ENCODE results near the gene MCHR2. TPM values are rescaled to one million over a fixed set of nuclear protein-coding genes. Genes with fewer than 3 reads are reported as not detected.

MCHR2 gene, protein sequence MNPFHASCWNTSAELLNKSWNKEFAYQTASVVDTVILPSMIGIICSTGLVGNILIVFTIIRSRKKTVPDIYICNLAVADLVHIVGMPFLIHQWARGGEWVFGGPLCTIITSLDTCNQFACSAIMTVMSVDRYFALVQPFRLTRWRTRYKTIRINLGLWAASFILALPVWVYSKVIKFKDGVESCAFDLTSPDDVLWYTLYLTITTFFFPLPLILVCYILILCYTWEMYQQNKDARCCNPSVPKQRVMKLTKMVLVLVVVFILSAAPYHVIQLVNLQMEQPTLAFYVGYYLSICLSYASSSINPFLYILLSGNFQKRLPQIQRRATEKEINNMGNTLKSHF
- total RNA-seq (2021; ENCODE audit: unreplicated experiment) (not detected), Bru-seq, nascent RNA (percentile 15 among the genes with signal in this experiment), BruChase-seq, experiment 1, labeled RNA remaining after a 6-hour chase (percentile 19 among the genes with signal in this experiment), BruChase-seq, experiment 2, labeled RNA remaining after a 2-hour chase (percentile 17 among the genes with signal in this experiment)
- 0.03 TPM in 1 of 2 replicates, not detected in the other for polyA plus RNA-seq (2012)
- long read RNA-seq = 0 reads

DNA sequence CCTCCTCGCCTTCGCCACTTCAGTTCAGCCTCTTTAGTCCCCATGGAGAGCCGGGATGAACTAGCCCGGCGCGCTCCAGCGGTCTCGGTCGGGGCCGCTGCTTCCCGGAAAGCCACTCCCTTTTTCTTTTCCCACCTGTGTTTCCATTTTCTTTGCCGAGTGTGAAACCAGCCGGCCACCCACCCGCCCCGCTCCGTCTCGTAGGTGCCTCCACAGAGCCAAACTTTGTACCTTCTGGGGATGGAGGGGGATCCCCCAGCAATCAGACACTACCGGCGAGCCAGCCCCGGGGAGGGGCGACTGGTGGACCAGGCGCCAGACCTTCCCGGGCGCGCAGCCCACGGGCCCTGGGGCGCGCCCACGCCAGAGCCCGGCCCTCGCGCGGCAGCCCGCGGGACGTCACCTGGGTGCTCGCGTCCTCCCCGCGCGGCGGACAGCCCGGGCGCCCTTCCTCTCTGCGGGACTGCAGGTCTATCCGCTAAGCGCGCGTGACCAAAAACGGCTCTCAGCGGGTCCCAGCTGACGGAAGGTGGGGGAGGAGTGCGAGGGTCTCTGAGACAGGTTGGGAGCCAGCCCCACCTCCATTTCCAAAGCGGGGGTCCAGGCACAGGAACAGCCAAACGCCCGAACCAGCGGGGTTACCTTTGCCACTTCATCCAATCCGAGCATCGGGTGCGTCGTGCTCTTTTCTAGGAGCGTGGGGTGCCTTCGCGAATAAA, at the start of gene MCHR2:
Gene MCHR2, minus strand, starts transcription at position 691 of the 719 bp plus-strand sequence. CDS start 38,076 bp downstream, outside the sequence.
- intact Hi-C loops (cut with micrococcal nuclease) = no loop called here
- no peak within 1 kb of the TSS for H3K4me3 ChIP-seq (replicated peaks in 1 of 2; ENCODE audit: low read depth in 1 of 2, low read length in 2 of 2)
- ChIA-PET RAD21 (ENCODE audit: low non-redundant PET in 1 of 2, low total read pairs in 2 of 2, uncharacterized antibody in 2 of 2, unreplicated experiment in 2 of 2) (no interaction called here), POLR2A (no interaction called here), CTCF (interaction anchor here (0.8 kb wide), 1 partner anchor 8 kb away, joined by 3 read pairs; no protein-coding TSS in a partner anchor)
- BruUV-seq (replicated peaks) = no TSS peak
- H3K4me1 ChIP-seq (ENCODE audit: control insufficient read depth in 1 of 2, insufficient read depth in 2 of 2, low read length in 2 of 2) = no peaks in the 10 kb centered on the region
- no peak within 1 kb of the TSS for H3K27ac ChIP-seq (ENCODE audit: low read depth, low read length)
- ATAC-seq (no peak), DNase-seq (ENCODE audit: low read depth, low spot score) (no peak)
- H3K36me3 ChIP-seq (ENCODE audit: control insufficient read depth in 1 of 2, insufficient read depth in 2 of 2, low read length in 2 of 2) = no peaks in the 10 kb centered on the region
- no peak for TF ChIP-seq JUND (IDR thresholded peaks at IDR 0.05)
- TF ChIP-seq, protein P1, sequence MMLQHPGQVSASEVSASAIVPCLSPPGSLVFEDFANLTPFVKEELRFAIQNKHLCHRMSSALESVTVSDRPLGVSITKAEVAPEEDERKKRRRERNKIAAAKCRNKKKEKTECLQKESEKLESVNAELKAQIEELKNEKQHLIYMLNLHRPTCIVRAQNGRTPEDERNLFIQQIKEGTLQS (IDR thresholded peaks at IDR 0.05) = no peak
- TF ChIP-seq REST (IDR thresholded peaks at IDR 0.05; ENCODE audit: low read depth) = no peak
- TF ChIP-seq, protein P2, sequence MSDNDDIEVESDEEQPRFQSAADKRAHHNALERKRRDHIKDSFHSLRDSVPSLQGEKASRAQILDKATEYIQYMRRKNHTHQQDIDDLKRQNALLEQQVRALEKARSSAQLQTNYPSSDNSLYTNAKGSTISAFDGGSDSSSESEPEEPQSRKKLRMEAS (IDR thresholded peaks at IDR 0.05) = no peak
- no peak for TF ChIP-seq CEBPB (IDR thresholded peaks at IDR 0.05; ENCODE audit: low read depth)
- TF ChIP-seq EZH2 (IDR thresholded peaks at IDR 0.05) = no peak
- TF ChIP-seq EGR1 (IDR thresholded peaks at IDR 0.05; ENCODE audit: low read depth) = no peak
- TF ChIP-seq, protein P3, sequence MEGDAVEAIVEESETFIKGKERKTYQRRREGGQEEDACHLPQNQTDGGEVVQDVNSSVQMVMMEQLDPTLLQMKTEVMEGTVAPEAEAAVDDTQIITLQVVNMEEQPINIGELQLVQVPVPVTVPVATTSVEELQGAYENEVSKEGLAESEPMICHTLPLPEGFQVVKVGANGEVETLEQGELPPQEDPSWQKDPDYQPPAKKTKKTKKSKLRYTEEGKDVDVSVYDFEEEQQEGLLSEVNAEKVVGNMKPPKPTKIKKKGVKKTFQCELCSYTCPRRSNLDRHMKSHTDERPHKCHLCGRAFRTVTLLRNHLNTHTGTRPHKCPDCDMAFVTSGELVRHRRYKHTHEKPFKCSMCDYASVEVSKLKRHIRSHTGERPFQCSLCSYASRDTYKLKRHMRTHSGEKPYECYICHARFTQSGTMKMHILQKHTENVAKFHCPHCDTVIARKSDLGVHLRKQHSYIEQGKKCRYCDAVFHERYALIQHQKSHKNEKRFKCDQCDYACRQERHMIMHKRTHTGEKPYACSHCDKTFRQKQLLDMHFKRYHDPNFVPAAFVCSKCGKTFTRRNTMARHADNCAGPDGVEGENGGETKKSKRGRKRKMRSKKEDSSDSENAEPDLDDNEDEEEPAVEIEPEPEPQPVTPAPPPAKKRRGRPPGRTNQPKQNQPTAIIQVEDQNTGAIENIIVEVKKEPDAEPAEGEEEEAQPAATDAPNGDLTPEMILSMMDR (IDR thresholded peaks at IDR 0.05 in 2 of 3, conservative IDR thresholded peaks at IDR 0.05 in 1 of 3; ENCODE audit: borderline replicate concordance in 1 of 3, insufficient read depth in 1 of 3, low read depth in 2 of 3, low read length in 2 of 3) = no peak
- no peak for TF ChIP-seq ZFX (IDR thresholded peaks at IDR 0.05)
- no peak for TF ChIP-seq SP1 (IDR thresholded peaks at IDR 0.05; ENCODE audit: low read depth)
- TF ChIP-seq POLR2A (IDR thresholded peaks at IDR 0.05; ENCODE audit: borderline replicate concordance, extremely low read depth, insufficient read depth, insufficient read length) = no peak
- TF ChIP-seq EZH2phosphoT487 (IDR thresholded peaks at IDR 0.05; ENCODE audit: borderline replicate concordance) = no peak
- no peak for TF ChIP-seq SRF (IDR thresholded peaks at IDR 0.05; ENCODE audit: low read depth)
- TF ChIP-seq YY1 (IDR thresholded peaks at IDR 0.05; ENCODE audit: extremely low read depth, insufficient replicate concordance, low read depth, low read length) = no peak
- H3K9me2 ChIP-seq (ENCODE audit: insufficient read depth) = no peaks in the 10 kb centered on the region
- no peaks in the 10 kb centered on the region for H3K27me3 ChIP-seq (ENCODE audit: insufficient read depth, low read length)
- H3K79me2 ChIP-seq (ENCODE audit: insufficient read depth, low read length) = no peaks in the 10 kb centered on the region
- H2AFZ ChIP-seq (ENCODE audit: low read depth, low read length, poor library complexity, severe bottlenecking) = no peak within 1 kb of the TSS
- H3K9me3 ChIP-seq (ENCODE audit: control insufficient read depth in 1 of 2, insufficient read depth in 1 of 2, low read depth in 1 of 2, low read length in 2 of 2) = no peaks in the 10 kb centered on the region
- H3K9ac ChIP-seq (ENCODE audit: low read length) = no peak within 1 kb of the TSS
- no peak within 1 kb of the TSS for H3K4me2 ChIP-seq (ENCODE audit: low read length)
- H4K20me1 ChIP-seq (ENCODE audit: insufficient read depth) = no peaks in the 10 kb centered on the region
